GM18951 (cell line): Measurements from ENCODE around the gene LAMA3.

Experiments used
- POLR2A ChIP-seq: IDR thresholded peaks from 4 replicates; pipeline ENCODE4 v1.6.1; 2011; ENCODE audit warnings: mild to moderate bottlenecking; ENCODE audit not compliant: insufficient read length, insufficient read depth; ENCODE audit errors: extremely low read depth
- in situ Hi-C: fragments of 300-500 bp; cut with MboI; formaldehyde crosslinking; loops from one replicate; pipeline ENCODE4 v1.12.0; 2022; ENCODE audit warnings: low sequenced_read_pairs, mixed read lengths, inconsistent platforms; ENCODE audit not compliant: unreplicated experiment

LAMA3 gene

GRCh38 chr18:23938901-23939341, 249.7 kb downstream of the LAMA3 start:
- in situ Hi-C loops = no loop called here
- no peak for TF ChIP-seq POLR2A

DNA sequence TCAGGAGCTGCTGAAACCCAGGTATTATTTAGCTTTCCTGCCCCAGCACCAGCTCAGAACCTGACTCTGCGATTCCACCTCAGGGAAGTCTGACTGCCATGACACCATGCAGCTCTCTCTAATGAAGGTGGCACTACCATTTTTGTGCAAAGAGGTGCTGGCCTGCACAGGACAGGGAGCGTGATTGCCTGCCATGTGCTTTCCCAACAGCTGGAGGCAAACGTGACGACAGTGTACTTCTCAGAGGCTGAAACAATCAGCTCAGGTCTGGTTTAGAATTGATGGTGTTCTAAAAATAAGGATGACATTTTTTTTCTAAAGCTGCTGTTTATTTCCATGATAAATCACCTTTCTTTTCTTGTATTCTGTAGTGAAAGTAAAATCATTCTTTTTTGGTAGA, 250.1 kb downstream of the LAMA3 start:
- in situ Hi-C loops = no loop called here
- no peak for TF ChIP-seq POLR2A

DNA sequence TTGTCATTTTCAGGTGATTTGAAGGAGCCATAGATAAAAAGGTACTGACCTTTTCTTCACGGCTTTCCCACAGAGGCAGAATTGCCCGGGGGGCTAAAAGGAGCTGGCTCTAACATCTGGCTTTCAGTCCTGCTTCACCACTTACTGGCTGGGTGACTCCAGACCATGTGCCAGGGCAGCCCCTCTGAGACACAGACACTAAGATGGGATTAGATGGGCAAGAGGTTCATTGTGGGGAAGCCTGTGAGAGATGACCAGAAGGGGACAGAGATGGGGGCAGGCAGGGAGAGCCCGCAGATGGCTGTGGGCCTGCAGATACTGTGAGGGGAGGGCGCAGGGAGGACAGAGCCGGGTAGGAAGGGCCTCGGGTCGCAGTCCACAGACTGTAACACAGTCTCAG, 250.6 kb downstream of the LAMA3 start:
- no peak for TF ChIP-seq POLR2A
- in situ Hi-C loops = no loop called here

- TF ChIP-seq POLR2A = no peak
- in situ Hi-C loops = no loop called here
Observed at GRCh38 chr18:23941791-23942190, 252.5 kb downstream of the LAMA3 start.

GRCh38 chr18:23943104-23943503, 253.9 kb downstream of the LAMA3 start:
- in situ Hi-C loops = no loop called here
- TF ChIP-seq POLR2A = no peak

- no peak for TF ChIP-seq POLR2A
- in situ Hi-C loops = no loop called here
Observed at GRCh38 chr18:23943903-23944624, 254.8 kb downstream of the LAMA3 start.

GRCh38 chr18:23945416-23946079, 256.3 kb downstream of the LAMA3 start:
- in situ Hi-C loops = no loop called here
- no peak for TF ChIP-seq POLR2A

- TF ChIP-seq POLR2A = no peak
- in situ Hi-C loops = no loop called here
Observed at GRCh38 chr18:23949863-23950262, 260.6 kb downstream of the LAMA3 start.

DNA sequence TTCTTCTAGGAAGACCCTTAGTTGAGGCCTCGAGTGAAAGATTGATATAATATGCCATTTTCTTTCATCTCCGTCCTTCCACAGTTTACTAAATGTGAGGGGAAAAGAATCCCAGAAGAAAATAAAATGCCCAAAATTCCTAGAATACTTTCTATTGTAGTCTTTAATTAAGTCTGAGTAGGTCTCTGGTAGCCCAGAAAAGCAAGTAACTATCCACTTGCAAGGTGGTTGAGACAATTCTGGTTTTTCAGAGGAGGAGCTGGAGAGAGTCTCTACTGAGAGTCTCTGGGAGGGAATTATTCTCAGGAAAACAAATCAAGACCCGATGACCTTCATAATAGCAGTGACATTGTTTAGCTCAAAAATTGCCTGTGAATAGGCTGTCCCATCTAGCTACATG, 261.4 kb downstream of the LAMA3 start:
- TF ChIP-seq POLR2A = no peak

DNA sequence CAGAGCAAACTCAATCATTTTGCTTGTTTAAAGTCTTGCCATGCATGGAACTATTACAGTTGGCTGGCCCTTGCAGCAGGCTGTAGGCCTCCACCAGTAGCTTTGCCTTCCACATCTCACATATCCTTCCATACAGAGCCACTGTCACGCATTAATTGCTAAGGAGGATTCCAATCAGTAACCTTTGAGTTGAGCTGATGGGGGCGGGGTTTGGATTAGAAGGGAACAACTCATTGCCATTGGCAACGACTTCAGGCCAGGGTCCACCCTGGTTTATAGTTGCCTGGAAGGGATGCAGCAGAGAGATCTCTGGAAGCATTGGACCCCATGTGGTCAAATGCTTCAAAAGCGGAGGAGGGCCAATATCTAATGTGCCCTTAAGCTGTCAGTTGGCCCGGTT, 262.0 kb downstream of the LAMA3 start:
- in situ Hi-C loops = no loop called here

More for the DNA sequence above, 261.4 kb downstream of the LAMA3 start:
- in situ Hi-C loops = no loop called here

GRCh38 chr18:23953984-23954383, 264.7 kb downstream of the LAMA3 start:
- TF ChIP-seq POLR2A = no peak
- in situ Hi-C loops = no loop called here

More for the DNA sequence above, 262.0 kb downstream of the LAMA3 start:
- TF ChIP-seq POLR2A = no peak

DNA sequence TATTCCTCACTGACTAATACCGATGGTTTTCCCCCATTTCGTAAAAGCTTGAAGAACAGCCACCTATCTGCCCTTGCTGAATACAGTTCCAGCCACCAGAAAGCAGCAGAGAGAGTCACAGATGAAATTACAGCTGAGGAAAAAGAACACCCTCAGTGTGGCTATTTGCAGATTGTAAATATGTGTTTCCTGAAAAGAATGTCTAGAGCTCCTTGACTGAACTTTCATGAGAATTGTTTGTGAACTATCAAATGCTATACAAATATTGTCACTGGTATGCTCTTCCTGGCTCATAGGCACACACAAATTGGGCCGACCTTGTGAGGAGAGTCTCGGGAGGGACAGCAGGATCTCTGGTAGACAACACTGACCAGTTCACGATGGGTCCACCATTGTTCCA, 267.2 kb downstream of the LAMA3 start:
- TF ChIP-seq POLR2A = no peak
- in situ Hi-C loops = no loop called here

- no peak for TF ChIP-seq POLR2A
Observed at GRCh38 chr18:23958036-23958435, 268.8 kb downstream of the LAMA3 start.

More at GRCh38 chr18:23958036-23958435, 268.8 kb downstream of the LAMA3 start:
- in situ Hi-C loops = no loop called here
